IMR-90 (cell line): ENCODE measurements around the gene TRHDE. TPM values are rescaled to one million over a fixed set of nuclear protein-coding genes. Genes with fewer than 3 reads are reported as not detected.

Source experiments
- ATAC-seq: fragments of 200-7000 bp; cut with Tn5 transposase; 2 replicates; pipeline ENCODE4 v1.9.1; 2020; ENCODE audit warnings: low read depth, mild to moderate bottlenecking, moderate library complexity
- BruUV-seq: library from RNA; stranded (reverse); fragments of 400-500 nt; replicated peaks from 2 replicates; lab custom pipeline; 2021; lab: Mats Ljungman, UMichigan
- CTCF ChIA-PET: fragments of 300-600 bp; formaldehyde crosslinking; extraction: SDS; loops from one replicate; lab custom pipeline; 2021; ENCODE audit warnings: antibody characterized with exemption; lab: Yijun Ruan, JAX
- POLR2A ChIA-PET: fragments of 300-600 bp; sonication (Branson Sonifier 250); formaldehyde crosslinking; loops from one replicate; lab custom pipeline; 2022; ENCODE audit warnings: antibody characterized with exemption; ENCODE audit not compliant: unreplicated experiment; lab: Charles Lee
- DNase-seq: peaks from one replicate; pipeline ENCODE4 v3.0.0; 2013
- H2AFZ ChIP-seq: replicated peaks from 2 replicates; pipeline ENCODE3; 2013; ENCODE audit warnings: low read length, mild to moderate bottlenecking; ENCODE audit not compliant: poor library complexity
- H2AK5ac ChIP-seq: 2 replicates; pipeline ENCODE4 v1.6.1; 2013; ENCODE audit warnings: low read depth, low read length, inconsistent platforms
- H2AK9ac ChIP-seq: replicated peaks from 2 replicates; pipeline ENCODE3; 2013; ENCODE audit warnings: mild to moderate bottlenecking, low read depth, low read length, moderate library complexity; ENCODE audit not compliant: poor library complexity
- H2BK120ac ChIP-seq: 2 replicates; pipeline ENCODE4 v1.6.1; 2013; ENCODE audit warnings: low read depth, low read length, inconsistent platforms
- H2BK15ac ChIP-seq: 3 replicates; pipeline ENCODE4 v1.6.1; 2013; ENCODE audit warnings: low read depth, low read length, inconsistent platforms
- H2BK20ac ChIP-seq: 2 replicates; pipeline ENCODE4 v1.6.1; 2013; ENCODE audit warnings: low read depth, mild to moderate bottlenecking, inconsistent platforms, low read length, moderate library complexity
- H2BK5ac ChIP-seq: 2 replicates; pipeline ENCODE4 v1.6.1; 2013; ENCODE audit warnings: mild to moderate bottlenecking, low read depth, low read length, inconsistent platforms; ENCODE audit not compliant: poor library complexity, severe bottlenecking
- H3K14ac ChIP-seq: replicated peaks from 2 replicates; pipeline ENCODE4 v1.6.1; 2013; ENCODE audit warnings: low read depth, low read length, inconsistent platforms
- H3K18ac ChIP-seq: 2 replicates; pipeline ENCODE4 v1.6.1; 2013; ENCODE audit warnings: low read depth, low read length, control low read depth
- H3K23ac ChIP-seq: 2 replicates; pipeline ENCODE4 v1.6.1; 2013; ENCODE audit warnings: low read depth, low read length, inconsistent platforms
- H3K27ac ChIP-seq: 2 replicates; pipeline ENCODE4 v1.5.1; 2013; ENCODE audit warnings: mild to moderate bottlenecking, control low read depth, low read length; ENCODE audit not compliant: insufficient read depth
- H3K27me3 ChIP-seq: 2 replicates; pipeline ENCODE4 v1.6.1; 2013; ENCODE audit warnings: low read length; ENCODE audit not compliant: control insufficient read depth, insufficient read depth
- H3K36me3 ChIP-seq: 2 replicates; pipeline ENCODE4 v1.6.1; 2013; ENCODE audit warnings: low read length, mixed read lengths; ENCODE audit not compliant: control insufficient read depth, insufficient read depth
- H3K4ac ChIP-seq: 2 replicates; pipeline ENCODE4 v1.6.1; 2013; ENCODE audit warnings: low read depth, low read length, inconsistent platforms
- H3K4me1 ChIP-seq: 2 replicates; pipeline ENCODE4 v1.6.1; 2013; ENCODE audit warnings: low read length, mixed read lengths; ENCODE audit not compliant: control insufficient read depth, insufficient read depth
- H3K4me2 ChIP-seq: 2 replicates; pipeline ENCODE4 v1.6.1; 2013; ENCODE audit warnings: low read depth, mild to moderate bottlenecking, control low read depth, low read length, moderate library complexity
- H3K4me3 ChIP-seq: 2 replicates; pipeline ENCODE4 v1.5.1; 2013; ENCODE audit warnings: low read depth, mild to moderate bottlenecking, control low read depth, low read length, moderate library complexity; ENCODE audit not compliant: insufficient read depth
- H3K56ac ChIP-seq: 2 replicates; pipeline ENCODE4 v1.6.1; 2013; ENCODE audit warnings: low read length, inconsistent platforms; ENCODE audit not compliant: insufficient read depth; ENCODE audit errors: extremely low read depth
- H3K79me1 ChIP-seq, 2 experiments: 2 replicates each; pipeline ENCODE4 v1.6.1; 2013; ENCODE audit warnings: low read length in 2 of 2, inconsistent platforms in 1 of 2, low read depth in 1 of 2
- H3K9ac ChIP-seq: 2 replicates; pipeline ENCODE4 v1.6.1; 2013; ENCODE audit warnings: low read depth, low read length, control low read depth
- H3K9me1 ChIP-seq: 2 replicates; pipeline ENCODE4 v1.6.1; 2013; ENCODE audit warnings: low read length, inconsistent platforms; ENCODE audit not compliant: insufficient read depth
- H3K9me3 ChIP-seq: 2 replicates; pipeline ENCODE4 v1.6.1; 2013; ENCODE audit warnings: low read length; ENCODE audit not compliant: control insufficient read depth, insufficient read depth
- H4K20me1 ChIP-seq: 2 replicates; pipeline ENCODE4 v1.6.1; 2013; ENCODE audit warnings: low read length, inconsistent platforms; ENCODE audit not compliant: insufficient read depth
- H4K5ac ChIP-seq: 2 replicates; pipeline ENCODE4 v1.6.1; 2013; ENCODE audit warnings: mild to moderate bottlenecking, low read depth, low read length, control low read depth
- H4K8ac ChIP-seq, 2 experiments: 2 replicates each; pipeline ENCODE4 v1.6.1; 2013; ENCODE audit warnings: low read depth in 2 of 2, low read length in 2 of 2, control low read depth in 1 of 2, inconsistent platforms in 1 of 2
- H4K91ac ChIP-seq: 2 replicates; pipeline ENCODE4 v1.6.1; 2013; ENCODE audit warnings: low read depth, low read length, inconsistent platforms; ENCODE audit not compliant: insufficient read depth
- BHLHE40 ChIP-seq: fragments of 150-350 bp; IDR thresholded peaks from 2 replicates; pipeline ENCODE4 v1.6.1; 2016; ENCODE audit warnings: mild to moderate bottlenecking, low read depth, low read length
- CEBPB ChIP-seq: IDR thresholded peaks from 2 replicates; pipeline ENCODE4 v1.6.1; 2012; ENCODE audit warnings: low read depth, low read length, improper control_type of control experiment
- CHD1 ChIP-seq: IDR thresholded peaks from 2 replicates; pipeline ENCODE4 v1.6.1; 2012; ENCODE audit warnings: low read depth, low read length, improper control_type of control experiment
- FOS ChIP-seq: fragments of 150-350 bp; IDR thresholded peaks from 2 replicates; pipeline ENCODE4 v1.6.1; 2016; ENCODE audit warnings: low read depth, low read length
- MAFK ChIP-seq: IDR thresholded peaks from 2 replicates; pipeline ENCODE4 v1.6.1; 2012; ENCODE audit warnings: low read depth, low read length, improper control_type of control experiment
- MAZ ChIP-seq: IDR thresholded peaks from 2 replicates; pipeline ENCODE4 v1.6.1; 2012; ENCODE audit warnings: low read depth, mild to moderate bottlenecking, low read length, improper control_type of control experiment, moderate library complexity, borderline replicate concordance
- MXI1 ChIP-seq: IDR thresholded peaks from 2 replicates; pipeline ENCODE4 v1.6.1; 2012; ENCODE audit warnings: low read depth, mild to moderate bottlenecking, low read length, moderate library complexity, borderline replicate concordance
- NFE2L2 ChIP-seq: fragments of 150-350 bp; IDR thresholded peaks from 2 replicates; pipeline ENCODE4 v1.6.1; 2016; ENCODE audit warnings: low read depth, mild to moderate bottlenecking, low read length
- POLR2A ChIP-seq: IDR thresholded peaks from 2 replicates; pipeline ENCODE4 v1.6.1; 2012; ENCODE audit warnings: mild to moderate bottlenecking, low read depth, low read length
- RAD21 ChIP-seq: IDR thresholded peaks from 2 replicates; pipeline ENCODE4 v1.6.1; 2012; ENCODE audit warnings: low read length, improper control_type of control experiment
- RCOR1 ChIP-seq: IDR thresholded peaks from 2 replicates; pipeline ENCODE4 v1.6.1; 2012; ENCODE audit warnings: mild to moderate bottlenecking, low read length, improper control_type of control experiment; ENCODE audit not compliant: insufficient replicate concordance
- RFX5 ChIP-seq: IDR thresholded peaks from 2 replicates; pipeline ENCODE4 v1.8.0; 2012; ENCODE audit warnings: low read depth, mild to moderate bottlenecking, low read length, moderate library complexity
- SMC3 ChIP-seq: fragments of 150-350 bp; IDR thresholded peaks from 2 replicates; pipeline ENCODE4 v1.6.1; 2016; ENCODE audit warnings: low read depth, mild to moderate bottlenecking, antibody characterized with exemption, low read length, moderate library complexity
- WGBS, 2 experiments: methylation state at CpG; one replicate each; pipeline versions ENCODE4 v1.1.5 to v1.1.7; 2013; ENCODE audit warnings: missing lambda C conversion rate in 2 of 2; ENCODE audit not compliant: insufficient read length in 1 of 2; ENCODE audit errors: extremely low coverage in 2 of 2; 5-methylcytosine and 5-hydroxymethylcytosine counted together
- dilution Hi-C: fragments of 300-500 bp; cut with HindIII; formaldehyde crosslinking; loops from one replicate; pipeline ENCODE4 v1.14.3; 2018; ENCODE audit warnings: low sequenced_read_pairs; ENCODE audit not compliant: unreplicated experiment
- in situ Hi-C: fragments of 300-500 bp; cut with MboI; formaldehyde crosslinking; loops from 3 replicates; pipeline ENCODE4 v1.14.3; 2019; ENCODE audit warnings: low sequenced_read_pairs, inconsistent platforms, mixed read lengths
- intact Hi-C: fragments of 100-400 bp; cut with micrococcal nuclease; formaldehyde crosslinking; loops from 2 replicates; pipeline ENCODE4 v1.10.0; 2022
- polyA plus RNA-seq, 3 experiments: library from polyadenylated mRNA; depleted of rRNA; stranded (reverse); fragments of >200 nt; gene quantifications; 2 replicates each; pipeline ENCODE4 v1.2.3, GENCODE V29; 2012; ENCODE audit warnings: low replicate concordance in 1 of 3
- total RNA-seq: library from RNA; depleted of rRNA; stranded (reverse); fragments of >200 nt; gene quantifications from 2 replicates; pipeline ENCODE4 v1.2.3, GENCODE V29; 2012
- TF ChIP-seq, protein P1 (sequence below): conservative IDR thresholded peaks from 2 replicates; pipeline ENCODE4 v1.5.1; 2012; ENCODE audit warnings: mild to moderate bottlenecking, low read depth, low read length, improper control_type of control experiment
- TF ChIP-seq, protein P2 (sequence below): fragments of 150-350 bp; IDR thresholded peaks from 2 replicates; pipeline ENCODE4 v1.6.1; 2017; ENCODE audit warnings: mild to moderate bottlenecking, antibody characterized with exemption, low read length, low read depth
- TF ChIP-seq, protein P3 (sequence below): fragments of 150-350 bp; IDR thresholded peaks from 2 replicates; pipeline ENCODE4 v1.6.1; 2016; ENCODE audit warnings: low read depth, mild to moderate bottlenecking, low read length, moderate library complexity, borderline replicate concordance

TRHDE gene
- total and polyA plus RNA-seq, 2 of the 4 experiments (the other 2 are of a cell fraction), result 33.7 to 65.1 TPM

DNA sequence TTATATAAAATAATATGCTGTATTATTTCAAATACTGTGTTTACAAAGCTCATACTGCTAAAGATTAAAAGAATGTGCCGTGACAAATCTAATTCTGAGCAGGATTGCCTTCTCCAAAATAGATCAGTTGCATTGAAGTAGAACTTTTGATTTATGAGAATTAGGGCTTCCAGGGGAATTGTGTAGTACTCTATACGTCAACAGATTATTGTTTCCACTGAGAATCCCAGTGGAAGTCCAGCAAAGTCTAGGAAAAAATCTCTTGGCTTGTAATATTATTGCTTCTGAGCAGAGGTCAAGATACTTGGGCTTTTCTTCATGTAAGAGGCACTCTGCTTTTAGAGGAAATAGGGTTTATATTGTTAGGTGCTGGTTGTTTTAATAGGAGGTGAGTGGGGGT is 133.9 kb downstream of the TRHDE start:
- H3K9me1 ChIP-seq, result no peaks in the 10 kb centered on the region
- no peaks in the 10 kb centered on the region for H3K9me3 ChIP-seq
- dilution Hi-C loops, result no loop called here
- H2AK9ac ChIP-seq, result no peak overlapping the region
- no peak overlapping the region for H3K4me2 ChIP-seq
- ChIA-PET CTCF (no interaction called here), POLR2A (no interaction called here)
- no peak overlapping the region for H2AK5ac ChIP-seq
- H3K36me3 ChIP-seq, result no peaks in the 10 kb centered on the region
- H4K5ac ChIP-seq, result no peak overlapping the region
- no peak overlapping the region for H3K4me3 ChIP-seq
- H4K91ac ChIP-seq, result no peak overlapping the region
- no peaks in the 10 kb centered on the region; the same call in 1 of the 2 replicates for H3K4me1 ChIP-seq
- WGBS, 2 experiments, result 60% methylated on average over 2 of the region's 2 CpGs; no CpG with 5 or more reads in 1 of the 2 experiments
- no peak overlapping the region for H3K9ac ChIP-seq
- no peaks in the 10 kb centered on the region for H4K20me1 ChIP-seq
- BruUV-seq, result no TSS peak
- no peak overlapping the region for H3K27ac ChIP-seq
- H2BK15ac ChIP-seq, result no peak overlapping the region
- H3K23ac ChIP-seq, result no peak overlapping the region
- intact Hi-C loops, result no loop called here
- H3K18ac ChIP-seq, result no peak overlapping the region
- H4K8ac ChIP-seq, result no peak overlapping the region
- no peak overlapping the region for H2BK5ac ChIP-seq
- H2BK20ac ChIP-seq, result no peak overlapping the region
- H3K4ac ChIP-seq, result no peak overlapping the region
- H2AFZ ChIP-seq, result no peak overlapping the region
- TF ChIP-seq MXI1 (no peak), SMC3 (no peak), CHD1 (no peak), FOS (no peak), RFX5 (no peak), NFE2L2 (no peak), POLR2A (no peak), CEBPB (no peak), BHLHE40 (no peak), MAFK (no peak), RCOR1 (no peak), MAZ (no peak), RAD21 (no peak)
- TF ChIP-seq, protein P1, sequence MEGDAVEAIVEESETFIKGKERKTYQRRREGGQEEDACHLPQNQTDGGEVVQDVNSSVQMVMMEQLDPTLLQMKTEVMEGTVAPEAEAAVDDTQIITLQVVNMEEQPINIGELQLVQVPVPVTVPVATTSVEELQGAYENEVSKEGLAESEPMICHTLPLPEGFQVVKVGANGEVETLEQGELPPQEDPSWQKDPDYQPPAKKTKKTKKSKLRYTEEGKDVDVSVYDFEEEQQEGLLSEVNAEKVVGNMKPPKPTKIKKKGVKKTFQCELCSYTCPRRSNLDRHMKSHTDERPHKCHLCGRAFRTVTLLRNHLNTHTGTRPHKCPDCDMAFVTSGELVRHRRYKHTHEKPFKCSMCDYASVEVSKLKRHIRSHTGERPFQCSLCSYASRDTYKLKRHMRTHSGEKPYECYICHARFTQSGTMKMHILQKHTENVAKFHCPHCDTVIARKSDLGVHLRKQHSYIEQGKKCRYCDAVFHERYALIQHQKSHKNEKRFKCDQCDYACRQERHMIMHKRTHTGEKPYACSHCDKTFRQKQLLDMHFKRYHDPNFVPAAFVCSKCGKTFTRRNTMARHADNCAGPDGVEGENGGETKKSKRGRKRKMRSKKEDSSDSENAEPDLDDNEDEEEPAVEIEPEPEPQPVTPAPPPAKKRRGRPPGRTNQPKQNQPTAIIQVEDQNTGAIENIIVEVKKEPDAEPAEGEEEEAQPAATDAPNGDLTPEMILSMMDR, result no peak
- TF ChIP-seq, protein P2, sequence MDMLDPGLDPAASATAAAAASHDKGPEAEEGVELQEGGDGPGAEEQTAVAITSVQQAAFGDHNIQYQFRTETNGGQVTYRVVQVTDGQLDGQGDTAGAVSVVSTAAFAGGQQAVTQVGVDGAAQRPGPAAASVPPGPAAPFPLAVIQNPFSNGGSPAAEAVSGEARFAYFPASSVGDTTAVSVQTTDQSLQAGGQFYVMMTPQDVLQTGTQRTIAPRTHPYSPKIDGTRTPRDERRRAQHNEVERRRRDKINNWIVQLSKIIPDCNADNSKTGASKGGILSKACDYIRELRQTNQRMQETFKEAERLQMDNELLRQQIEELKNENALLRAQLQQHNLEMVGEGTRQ, result no peak
- TF ChIP-seq, protein P3, sequence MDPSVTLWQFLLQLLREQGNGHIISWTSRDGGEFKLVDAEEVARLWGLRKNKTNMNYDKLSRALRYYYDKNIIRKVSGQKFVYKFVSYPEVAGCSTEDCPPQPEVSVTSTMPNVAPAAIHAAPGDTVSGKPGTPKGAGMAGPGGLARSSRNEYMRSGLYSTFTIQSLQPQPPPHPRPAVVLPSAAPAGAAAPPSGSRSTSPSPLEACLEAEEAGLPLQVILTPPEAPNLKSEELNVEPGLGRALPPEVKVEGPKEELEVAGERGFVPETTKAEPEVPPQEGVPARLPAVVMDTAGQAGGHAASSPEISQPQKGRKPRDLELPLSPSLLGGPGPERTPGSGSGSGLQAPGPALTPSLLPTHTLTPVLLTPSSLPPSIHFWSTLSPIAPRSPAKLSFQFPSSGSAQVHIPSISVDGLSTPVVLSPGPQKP, result no peak
- no peak overlapping the region for H3K56ac ChIP-seq
- ATAC-seq (no peak), DNase-seq (no peak)
- in situ Hi-C loops, result no loop called here
- H3K14ac ChIP-seq, result no peak overlapping the region
- peaks cover 7 to 40% of the 10 kb centered on the region in 2 experiments; a peak in 3 of 4 replicates for H3K79me1 ChIP-seq
- no peak overlapping the region for H2BK120ac ChIP-seq
- H3K27me3 ChIP-seq, result no peaks in the 10 kb centered on the region
